Stimulated activated CD8-positive, alpha-beta memory T cell treated with anti-CD3 and anti-CD28 coated beads, Interleukin-15, amount 100 ng/mL, for 1 hour (primary cell): Measurements from ENCODE around the gene LMF1.
A peak's percentile ranks its signal among the peaks of the same experiment; 100 is the strongest.

Experiments used
- DNase-seq: peaks from one replicate; pipeline ENCODE4 v3.0.0-alpha.2; 2020; ENCODE audit warnings: low read depth

The LMF1 gene

GRCh38 chr16:813204-813915 lies 157.4 kb downstream of the LMF1 start:
- peak; percentile 26 for DNase-seq

- DNase-seq, result no peak
Observed at GRCh38 chr16:808085-808386, 162.7 kb downstream of the LMF1 start.

GRCh38 chr16:807347-808084 lies 163.3 kb downstream of the LMF1 start:
- DNase-seq, result peak; percentile 51

- no peak for DNase-seq
Observed at GRCh38 chr16:805474-805873, 165.3 kb downstream of the LMF1 start.

- DNase-seq, result no peak
Observed at GRCh38 chr16:804193-805048, 166.4 kb downstream of the LMF1 start.

GRCh38 chr16:803754-804080 lies 167.1 kb downstream of the LMF1 start:
- DNase-seq, result no peak
